GM12801 (cell line): ENCODE data around the gene ANKLE1.

Source experiments
- TF ChIP-seq, protein P1 (sequence below): IDR thresholded peaks from one replicate; pipeline ENCODE4 v1.5.1; 2011; ENCODE audit warnings: control low read depth; ENCODE audit not compliant: insufficient read length; ENCODE audit errors: extremely low read depth

Gene ANKLE1

DNA sequence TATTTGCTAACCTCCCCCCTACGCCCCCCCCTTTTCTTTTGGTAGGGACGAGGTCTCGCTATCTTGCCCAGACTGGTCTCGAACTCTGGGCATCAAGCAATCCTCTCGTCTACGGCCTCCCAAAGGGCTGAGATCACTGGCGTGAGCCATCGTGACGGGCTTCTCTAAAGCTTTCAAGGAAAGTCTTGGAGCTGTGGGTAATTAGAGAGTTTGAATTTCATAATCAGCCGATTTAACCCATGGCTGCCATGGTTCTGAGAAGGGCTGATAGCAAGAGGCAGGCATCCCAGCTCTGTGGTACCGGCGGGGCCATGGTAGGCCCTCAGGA, 22.2 kb downstream of the ANKLE1 start:
- TF ChIP-seq, protein P1, sequence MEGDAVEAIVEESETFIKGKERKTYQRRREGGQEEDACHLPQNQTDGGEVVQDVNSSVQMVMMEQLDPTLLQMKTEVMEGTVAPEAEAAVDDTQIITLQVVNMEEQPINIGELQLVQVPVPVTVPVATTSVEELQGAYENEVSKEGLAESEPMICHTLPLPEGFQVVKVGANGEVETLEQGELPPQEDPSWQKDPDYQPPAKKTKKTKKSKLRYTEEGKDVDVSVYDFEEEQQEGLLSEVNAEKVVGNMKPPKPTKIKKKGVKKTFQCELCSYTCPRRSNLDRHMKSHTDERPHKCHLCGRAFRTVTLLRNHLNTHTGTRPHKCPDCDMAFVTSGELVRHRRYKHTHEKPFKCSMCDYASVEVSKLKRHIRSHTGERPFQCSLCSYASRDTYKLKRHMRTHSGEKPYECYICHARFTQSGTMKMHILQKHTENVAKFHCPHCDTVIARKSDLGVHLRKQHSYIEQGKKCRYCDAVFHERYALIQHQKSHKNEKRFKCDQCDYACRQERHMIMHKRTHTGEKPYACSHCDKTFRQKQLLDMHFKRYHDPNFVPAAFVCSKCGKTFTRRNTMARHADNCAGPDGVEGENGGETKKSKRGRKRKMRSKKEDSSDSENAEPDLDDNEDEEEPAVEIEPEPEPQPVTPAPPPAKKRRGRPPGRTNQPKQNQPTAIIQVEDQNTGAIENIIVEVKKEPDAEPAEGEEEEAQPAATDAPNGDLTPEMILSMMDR: no peak

DNA sequence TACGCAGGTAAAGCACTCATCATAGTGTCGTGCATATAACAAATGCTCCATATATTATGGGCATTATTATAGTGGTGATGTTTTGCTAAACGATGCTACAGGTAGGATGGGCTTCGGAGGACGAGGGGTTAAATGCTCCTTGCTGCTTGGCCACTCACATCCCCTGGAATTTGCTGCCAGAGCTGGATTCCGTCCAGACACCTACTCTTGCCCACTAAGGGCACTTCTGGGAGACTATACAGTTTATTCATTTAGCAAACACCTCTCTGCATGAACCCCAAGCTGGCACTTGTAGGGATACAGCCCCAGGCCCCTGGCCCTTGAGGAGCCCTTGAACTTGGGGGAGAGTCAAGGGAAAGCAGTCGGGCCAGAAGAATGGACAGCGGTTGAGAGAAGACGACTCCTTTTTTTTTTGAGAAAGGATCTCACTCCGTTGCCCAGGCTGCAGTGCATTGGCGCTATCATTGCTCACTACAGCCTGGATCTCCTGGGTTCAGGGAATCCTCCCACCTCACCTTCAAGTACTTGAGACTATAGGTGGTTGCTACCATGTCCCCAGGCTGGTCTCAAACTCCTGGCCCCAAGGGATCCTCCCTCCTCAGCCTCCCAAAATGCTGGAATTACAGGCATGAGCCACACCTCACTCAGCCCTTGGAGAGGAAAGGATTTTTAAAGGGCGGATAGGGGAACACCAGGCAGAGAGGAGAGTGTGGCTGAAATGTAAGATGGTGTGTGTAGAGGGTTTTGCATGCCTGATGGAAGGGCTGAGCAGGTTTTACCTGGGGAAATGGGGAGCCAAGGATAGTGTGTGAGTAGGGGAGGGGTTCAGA, 22.9 kb downstream of the ANKLE1 start:
- TF ChIP-seq, protein P1: no peak

DNA sequence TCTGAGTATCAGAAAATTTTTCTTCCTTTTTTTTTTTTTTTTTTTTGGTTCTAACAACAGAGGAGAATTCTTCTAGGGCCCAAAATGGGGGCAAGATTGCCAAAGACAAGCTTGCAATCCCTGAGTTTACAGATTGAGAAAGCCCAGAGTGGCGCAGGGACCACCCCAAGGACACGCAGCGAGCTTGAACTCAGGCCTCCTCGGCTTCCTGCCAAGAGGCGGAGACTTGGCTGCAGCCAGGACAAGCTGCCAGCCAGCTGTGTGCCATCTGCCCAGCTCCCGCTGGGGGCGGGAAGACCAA, 23.5 kb downstream of the ANKLE1 start:
- TF ChIP-seq, protein P1: no peak

DNA sequence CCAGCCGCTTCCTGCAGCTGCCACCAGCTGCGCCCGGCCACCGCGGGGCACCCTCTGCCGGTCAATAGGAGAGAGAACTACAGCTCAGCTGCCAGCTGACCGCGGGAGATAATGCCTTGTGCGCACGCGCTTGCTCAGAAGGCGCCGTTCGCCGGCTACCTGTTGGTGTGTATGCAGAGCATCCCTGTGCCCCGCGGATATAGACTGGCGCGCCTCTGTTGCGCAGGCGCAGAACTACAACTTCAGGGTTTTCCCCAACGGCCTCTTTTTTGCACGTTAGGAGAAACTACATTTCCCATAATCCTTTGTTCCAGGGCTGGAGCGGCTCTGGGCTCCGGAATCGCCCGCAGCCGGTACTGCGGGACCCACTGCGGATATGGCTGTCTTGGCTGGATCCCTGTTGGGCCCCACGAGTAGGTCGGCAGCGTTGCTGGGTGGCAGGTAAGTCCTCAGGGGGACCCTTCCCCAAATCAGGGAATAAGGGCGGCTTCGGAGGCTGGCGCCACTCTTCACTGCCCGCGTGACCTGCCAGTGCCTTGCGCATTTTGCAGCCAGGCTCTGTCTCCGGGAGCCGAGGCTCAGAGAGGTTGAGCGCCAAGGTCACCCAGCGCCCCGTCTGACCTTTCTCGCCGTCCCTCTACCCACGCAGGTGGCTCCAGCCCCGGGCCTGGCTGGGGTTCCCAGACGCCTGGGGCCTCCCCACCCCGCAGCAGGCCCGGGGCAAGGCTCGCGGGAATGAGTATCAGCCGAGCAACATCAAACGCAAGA, 24.0 kb downstream of the ANKLE1 start, which contains the start of gene MRPL34:
Gene MRPL34, plus strand, starts transcription at position 356 of the 768 bp plus-strand sequence. Its CDS starts 21 bp downstream, at position 377.
- TF ChIP-seq, protein P1: no peak

DNA sequence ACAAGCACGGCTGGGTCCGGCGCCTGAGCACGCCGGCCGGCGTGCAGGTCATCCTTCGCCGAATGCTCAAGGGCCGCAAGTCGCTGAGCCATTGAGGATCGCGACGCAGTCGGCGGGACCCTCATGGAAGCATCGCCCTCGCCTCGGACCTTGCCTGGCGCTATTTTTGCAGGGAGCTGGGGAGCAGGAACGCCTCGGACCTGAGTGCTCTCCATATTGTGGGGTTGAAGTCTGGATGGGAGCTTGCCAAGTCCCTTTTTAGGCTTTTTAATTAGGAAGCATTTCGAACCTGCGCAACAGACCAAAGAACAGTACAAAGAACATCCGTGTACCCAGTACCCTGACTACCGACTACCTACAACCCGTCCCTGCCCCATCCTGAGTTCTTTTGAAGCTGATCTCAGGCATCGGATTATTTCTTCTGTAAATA, 24.6 kb downstream of the ANKLE1 start:
- TF ChIP-seq, protein P1: no peak

DNA sequence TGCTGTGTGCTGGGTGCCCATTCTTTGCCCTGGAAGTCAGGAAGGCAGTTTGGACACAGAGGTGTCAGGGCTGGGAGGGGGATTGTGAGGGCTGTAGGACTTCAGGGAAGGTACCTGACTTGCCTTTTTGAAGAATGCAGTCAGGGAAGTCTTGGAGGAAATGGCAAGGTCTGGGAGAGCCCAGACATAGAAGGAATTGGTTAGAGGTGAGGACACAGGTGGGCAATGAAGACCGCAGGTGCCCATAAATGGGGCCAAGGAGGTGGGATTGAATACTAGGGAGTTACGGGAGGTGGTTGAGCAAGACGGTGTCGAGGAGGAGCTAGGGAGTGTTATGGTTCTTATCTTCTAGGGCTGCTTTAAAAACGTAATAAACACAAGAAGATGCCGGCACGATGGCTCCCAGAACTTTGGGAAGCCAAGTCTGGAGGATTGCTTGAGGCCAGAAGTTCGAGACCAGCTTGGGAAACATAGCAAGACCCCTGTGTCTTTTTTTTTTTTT, 26.2 kb downstream of the ANKLE1 start:
- TF ChIP-seq, protein P1: no peak

DNA sequence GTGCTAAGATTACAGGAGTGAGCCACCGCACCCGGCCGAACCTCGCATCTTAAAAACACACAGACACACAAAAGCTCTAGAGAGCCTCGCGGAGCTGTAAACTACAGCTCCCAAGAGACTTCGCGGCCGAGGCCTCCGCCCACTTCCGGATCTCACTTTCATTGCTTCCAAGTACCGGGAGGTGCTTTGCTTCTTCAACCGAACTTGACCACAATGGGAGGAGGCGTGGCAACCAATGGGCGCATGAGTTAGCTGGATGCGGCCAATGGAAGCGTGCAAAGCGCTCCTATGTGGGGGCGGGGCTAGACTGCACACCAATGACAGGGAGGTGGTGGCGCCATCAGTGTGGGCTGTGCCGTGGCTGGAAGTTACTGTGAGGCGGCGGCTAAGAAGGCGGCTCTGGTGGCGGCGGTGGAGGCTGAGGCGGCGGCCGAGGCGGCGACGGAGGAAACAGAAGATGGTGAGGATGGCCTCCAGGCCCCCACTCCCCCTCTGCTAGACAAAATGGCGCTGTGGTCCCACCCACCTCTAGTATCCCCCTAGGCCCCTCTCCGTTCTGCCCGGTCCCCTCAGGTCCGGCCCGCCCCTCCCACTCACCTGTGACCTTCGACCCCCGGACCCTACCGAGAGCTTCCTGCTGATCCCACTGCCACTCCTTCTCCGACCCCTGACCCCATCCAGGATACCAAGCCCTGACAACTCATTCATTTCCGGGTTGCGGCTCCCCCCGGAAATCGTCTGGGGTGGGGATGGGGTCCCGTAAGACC, 27.7 kb downstream of the ANKLE1 start, which contains the start of gene DDA1:
Gene DDA1, plus strand, starts transcription at position 366 of the 767 bp plus-strand sequence. Its CDS starts 92 bp downstream, at position 458.
- TF ChIP-seq, protein P1: no peak
